IMR-90 (cell line): ENCODE measurements around the gene IQCB1. TPM values are rescaled to one million over a fixed set of nuclear protein-coding genes. Genes with fewer than 3 reads are reported as not detected.

ENCODE experiments used
- ATAC-seq: fragments of 200-7000 bp; cut with Tn5 transposase; 2 replicates; pipeline ENCODE4 v1.9.1; 2020; ENCODE audit warnings: low read depth, mild to moderate bottlenecking, moderate library complexity
- BruUV-seq: library from RNA; stranded (reverse); fragments of 400-500 nt; replicated peaks from 2 replicates; lab custom pipeline; 2021; lab: Mats Ljungman, UMichigan
- CTCF ChIA-PET: fragments of 300-600 bp; formaldehyde crosslinking; extraction: SDS; loops from one replicate; lab custom pipeline; 2021; ENCODE audit warnings: antibody characterized with exemption; lab: Yijun Ruan, JAX
- POLR2A ChIA-PET: fragments of 300-600 bp; sonication (Branson Sonifier 250); formaldehyde crosslinking; loops from one replicate; lab custom pipeline; 2022; ENCODE audit warnings: antibody characterized with exemption; ENCODE audit not compliant: unreplicated experiment; lab: Charles Lee
- DNase-seq: peaks from one replicate; pipeline ENCODE4 v3.0.0; 2013
- H2AFZ ChIP-seq: replicated peaks from 2 replicates; pipeline ENCODE3; 2013; ENCODE audit warnings: low read length, mild to moderate bottlenecking; ENCODE audit not compliant: poor library complexity
- H2AK5ac ChIP-seq: 2 replicates; pipeline ENCODE4 v1.6.1; 2013; ENCODE audit warnings: low read depth, low read length, inconsistent platforms
- H2AK9ac ChIP-seq: replicated peaks from 2 replicates; pipeline ENCODE3; 2013; ENCODE audit warnings: mild to moderate bottlenecking, low read depth, low read length, moderate library complexity; ENCODE audit not compliant: poor library complexity
- H2BK120ac ChIP-seq: 2 replicates; pipeline ENCODE4 v1.6.1; 2013; ENCODE audit warnings: low read depth, low read length, inconsistent platforms
- H2BK15ac ChIP-seq: 3 replicates; pipeline ENCODE4 v1.6.1; 2013; ENCODE audit warnings: low read depth, low read length, inconsistent platforms
- H2BK20ac ChIP-seq: 2 replicates; pipeline ENCODE4 v1.6.1; 2013; ENCODE audit warnings: low read depth, mild to moderate bottlenecking, inconsistent platforms, low read length, moderate library complexity
- H2BK5ac ChIP-seq: 2 replicates; pipeline ENCODE4 v1.6.1; 2013; ENCODE audit warnings: mild to moderate bottlenecking, low read depth, low read length, inconsistent platforms; ENCODE audit not compliant: poor library complexity, severe bottlenecking
- H3K14ac ChIP-seq: replicated peaks from 2 replicates; pipeline ENCODE4 v1.6.1; 2013; ENCODE audit warnings: low read depth, low read length, inconsistent platforms
- H3K18ac ChIP-seq: 2 replicates; pipeline ENCODE4 v1.6.1; 2013; ENCODE audit warnings: low read depth, low read length, control low read depth
- H3K23ac ChIP-seq: 2 replicates; pipeline ENCODE4 v1.6.1; 2013; ENCODE audit warnings: low read depth, low read length, inconsistent platforms
- H3K27ac ChIP-seq: 2 replicates; pipeline ENCODE4 v1.5.1; 2013; ENCODE audit warnings: mild to moderate bottlenecking, control low read depth, low read length; ENCODE audit not compliant: insufficient read depth
- H3K27me3 ChIP-seq: 2 replicates; pipeline ENCODE4 v1.6.1; 2013; ENCODE audit warnings: low read length; ENCODE audit not compliant: control insufficient read depth, insufficient read depth
- H3K36me3 ChIP-seq: 2 replicates; pipeline ENCODE4 v1.6.1; 2013; ENCODE audit warnings: low read length, mixed read lengths; ENCODE audit not compliant: control insufficient read depth, insufficient read depth
- H3K4ac ChIP-seq: 2 replicates; pipeline ENCODE4 v1.6.1; 2013; ENCODE audit warnings: low read depth, low read length, inconsistent platforms
- H3K4me1 ChIP-seq: 2 replicates; pipeline ENCODE4 v1.6.1; 2013; ENCODE audit warnings: low read length, mixed read lengths; ENCODE audit not compliant: control insufficient read depth, insufficient read depth
- H3K4me2 ChIP-seq: 2 replicates; pipeline ENCODE4 v1.6.1; 2013; ENCODE audit warnings: low read depth, mild to moderate bottlenecking, control low read depth, low read length, moderate library complexity
- H3K4me3 ChIP-seq: 2 replicates; pipeline ENCODE4 v1.5.1; 2013; ENCODE audit warnings: low read depth, mild to moderate bottlenecking, control low read depth, low read length, moderate library complexity; ENCODE audit not compliant: insufficient read depth
- H3K56ac ChIP-seq: 2 replicates; pipeline ENCODE4 v1.6.1; 2013; ENCODE audit warnings: low read length, inconsistent platforms; ENCODE audit not compliant: insufficient read depth; ENCODE audit errors: extremely low read depth
- H3K79me1 ChIP-seq, 2 experiments: 2 replicates each; pipeline ENCODE4 v1.6.1; 2013; ENCODE audit warnings: low read length in 2 of 2, inconsistent platforms in 1 of 2, low read depth in 1 of 2
- H3K9ac ChIP-seq: 2 replicates; pipeline ENCODE4 v1.6.1; 2013; ENCODE audit warnings: low read depth, low read length, control low read depth
- H3K9me1 ChIP-seq: 2 replicates; pipeline ENCODE4 v1.6.1; 2013; ENCODE audit warnings: low read length, inconsistent platforms; ENCODE audit not compliant: insufficient read depth
- H3K9me3 ChIP-seq: 2 replicates; pipeline ENCODE4 v1.6.1; 2013; ENCODE audit warnings: low read length; ENCODE audit not compliant: control insufficient read depth, insufficient read depth
- H4K20me1 ChIP-seq: 2 replicates; pipeline ENCODE4 v1.6.1; 2013; ENCODE audit warnings: low read length, inconsistent platforms; ENCODE audit not compliant: insufficient read depth
- H4K5ac ChIP-seq: 2 replicates; pipeline ENCODE4 v1.6.1; 2013; ENCODE audit warnings: mild to moderate bottlenecking, low read depth, low read length, control low read depth
- H4K8ac ChIP-seq, 2 experiments: 2 replicates each; pipeline ENCODE4 v1.6.1; 2013; ENCODE audit warnings: low read depth in 2 of 2, low read length in 2 of 2, control low read depth in 1 of 2, inconsistent platforms in 1 of 2
- H4K91ac ChIP-seq: 2 replicates; pipeline ENCODE4 v1.6.1; 2013; ENCODE audit warnings: low read depth, low read length, inconsistent platforms; ENCODE audit not compliant: insufficient read depth
- BHLHE40 ChIP-seq: fragments of 150-350 bp; IDR thresholded peaks from 2 replicates; pipeline ENCODE4 v1.6.1; 2016; ENCODE audit warnings: mild to moderate bottlenecking, low read depth, low read length
- CEBPB ChIP-seq: IDR thresholded peaks from 2 replicates; pipeline ENCODE4 v1.6.1; 2012; ENCODE audit warnings: low read depth, low read length, improper control_type of control experiment
- CHD1 ChIP-seq: IDR thresholded peaks from 2 replicates; pipeline ENCODE4 v1.6.1; 2012; ENCODE audit warnings: low read depth, low read length, improper control_type of control experiment
- CTCF ChIP-seq: conservative IDR thresholded peaks from 2 replicates; pipeline ENCODE4 v1.5.1; 2012; ENCODE audit warnings: mild to moderate bottlenecking, low read depth, low read length, improper control_type of control experiment
- ELK1 ChIP-seq: fragments of 150-350 bp; IDR thresholded peaks from 2 replicates; pipeline ENCODE4 v1.6.1; 2016; ENCODE audit warnings: low read depth, mild to moderate bottlenecking, low read length, moderate library complexity, borderline replicate concordance
- FOS ChIP-seq: fragments of 150-350 bp; IDR thresholded peaks from 2 replicates; pipeline ENCODE4 v1.6.1; 2016; ENCODE audit warnings: low read depth, low read length
- NFE2L2 ChIP-seq: fragments of 150-350 bp; IDR thresholded peaks from 2 replicates; pipeline ENCODE4 v1.6.1; 2016; ENCODE audit warnings: low read depth, mild to moderate bottlenecking, low read length
- POLR2A ChIP-seq: IDR thresholded peaks from 2 replicates; pipeline ENCODE4 v1.6.1; 2012; ENCODE audit warnings: mild to moderate bottlenecking, low read depth, low read length
- RAD21 ChIP-seq: IDR thresholded peaks from 2 replicates; pipeline ENCODE4 v1.6.1; 2012; ENCODE audit warnings: low read length, improper control_type of control experiment
- SMC3 ChIP-seq: fragments of 150-350 bp; IDR thresholded peaks from 2 replicates; pipeline ENCODE4 v1.6.1; 2016; ENCODE audit warnings: low read depth, mild to moderate bottlenecking, antibody characterized with exemption, low read length, moderate library complexity
- USF2 ChIP-seq: fragments of 150-350 bp; IDR thresholded peaks from 2 replicates; pipeline ENCODE4 v1.6.1; 2017; ENCODE audit warnings: mild to moderate bottlenecking, antibody characterized with exemption, low read length, low read depth
- WGBS, 2 experiments: methylation state at CpG; one replicate each; pipeline versions ENCODE4 v1.1.5 to v1.1.7; 2013; ENCODE audit warnings: missing lambda C conversion rate in 2 of 2; ENCODE audit not compliant: insufficient read length in 1 of 2; ENCODE audit errors: extremely low coverage in 2 of 2; 5-methylcytosine and 5-hydroxymethylcytosine counted together
- dilution Hi-C: fragments of 300-500 bp; cut with HindIII; formaldehyde crosslinking; loops from one replicate; pipeline ENCODE4 v1.14.3; 2018; ENCODE audit warnings: low sequenced_read_pairs; ENCODE audit not compliant: unreplicated experiment
- in situ Hi-C: fragments of 300-500 bp; cut with MboI; formaldehyde crosslinking; loops from 3 replicates; pipeline ENCODE4 v1.14.3; 2019; ENCODE audit warnings: low sequenced_read_pairs, inconsistent platforms, mixed read lengths
- intact Hi-C: fragments of 100-400 bp; cut with micrococcal nuclease; formaldehyde crosslinking; loops from 2 replicates; pipeline ENCODE4 v1.10.0; 2022
- polyA plus RNA-seq, 3 experiments: library from polyadenylated mRNA; depleted of rRNA; stranded (reverse); fragments of >200 nt; gene quantifications; 2 replicates each; pipeline ENCODE4 v1.2.3, GENCODE V29; 2012; ENCODE audit warnings: low replicate concordance in 1 of 3
- total RNA-seq: library from RNA; depleted of rRNA; stranded (reverse); fragments of >200 nt; gene quantifications from 2 replicates; pipeline ENCODE4 v1.2.3, GENCODE V29; 2012

The IQCB1 gene
- total and polyA plus RNA-seq, 2 of the 4 experiments (the other 2 are of a cell fraction) = 13.5 to 18.3 TPM

GRCh38 chr3:121752261-121752660, 82.6 kb downstream of the IQCB1 start:
- no peak overlapping the region for H4K5ac ChIP-seq
- H2BK15ac ChIP-seq = no peak overlapping the region
- H3K18ac ChIP-seq = no peak overlapping the region
- no peak overlapping the region for H3K56ac ChIP-seq
- no peak overlapping the region for H3K4me3 ChIP-seq
- POLR2A ChIA-PET = no interaction called here
- TF ChIP-seq NFE2L2 (no peak), CTCF (no peak), POLR2A (no peak), CEBPB (no peak), SMC3 (no peak), FOS (no peak), BHLHE40 (no peak), RAD21 (no peak), USF2 (no peak), CHD1 (no peak), ELK1 (no peak)
- peaks cover 6 to 18% of the 10 kb centered on the region in 2 experiments; a peak in 3 of 4 replicates for H3K79me1 ChIP-seq
- no peak overlapping the region for H2AK5ac ChIP-seq
- no peak overlapping the region for H3K27ac ChIP-seq
- H3K36me3 ChIP-seq = no peaks in the 10 kb centered on the region
- no peaks in the 10 kb centered on the region for H4K20me1 ChIP-seq
- intact Hi-C loops = no loop called here
- H2BK5ac ChIP-seq = no peak overlapping the region
- no peaks in the 10 kb centered on the region for H3K9me3 ChIP-seq
- H2AFZ ChIP-seq = no peak overlapping the region
- dilution Hi-C loops = no loop called here
- WGBS, 2 experiments = no CpG with 5 or more reads among the region's 1 CpG
- no peaks in the 10 kb centered on the region for H3K4me1 ChIP-seq
- no peak overlapping the region for H2AK9ac ChIP-seq
- no peaks in the 10 kb centered on the region for H3K9me1 ChIP-seq
- no peak overlapping the region for H3K4me2 ChIP-seq
- ATAC-seq (no peak), DNase-seq (no peak)
- in situ Hi-C loops = no loop called here
- H3K14ac ChIP-seq = no peak overlapping the region
- no peak overlapping the region for H4K91ac ChIP-seq
- no TSS peak for BruUV-seq
- no peak overlapping the region for H2BK20ac ChIP-seq
- H3K9ac ChIP-seq = no peak overlapping the region
- H2BK120ac ChIP-seq = no peak overlapping the region
- no peak overlapping the region for H4K8ac ChIP-seq
- H3K27me3 ChIP-seq = no peaks in the 10 kb centered on the region
- CTCF ChIA-PET = no interaction called here
- H3K4ac ChIP-seq = no peak overlapping the region
- no peak overlapping the region for H3K23ac ChIP-seq
